Dedifferentiated amniotic fluid mesenchymal stem cell (primary cell): ENCODE measurements around the gene BLTP3B.
"Not testable (repeated sequence)": the region's sequence is repeated elsewhere in the genome, so short reads cannot be mapped to it uniquely, and the experiment has no call there.

Experiments
- DNase-seq: peaks from one replicate; pipeline ENCODE4 v3.0.0-alpha.2; 2016; ENCODE audit errors: extremely low spot score

Gene BLTP3B

GRCh38 chr12:100142851-100143559 lies at the start of gene BLTP3B:
BLTP3B (minus strand) TSS chr12:100142874; CDS start chr12:100142635, 239 bp downstream.
- DNase-seq, result peak; percentile 73

GRCh38 chr12:100189636-100190394 lies 47.1 kb upstream of the BLTP3B start:
- DNase-seq, result no peak

- DNase-seq, result not testable (repeated sequence)
These were observed 46.4 kb upstream of the BLTP3B start for GRCh38 chr12:100188888-100189635.

GRCh38 chr12:100187857-100188519 lies 45.3 kb upstream of the BLTP3B start:
- no peak for DNase-seq

GRCh38 chr12:100187068-100187467 lies 44.4 kb upstream of the BLTP3B start:
- no peak for DNase-seq

- DNase-seq, result no peak
These were observed 43.4 kb upstream of the BLTP3B start for GRCh38 chr12:100186071-100186470.

GRCh38 chr12:100185361-100185894 lies 42.8 kb upstream of the BLTP3B start:
- no peak for DNase-seq

- no peak for DNase-seq
These were observed 42.0 kb upstream of the BLTP3B start for GRCh38 chr12:100184549-100185145.

- no peak for DNase-seq
These were observed 36.6 kb upstream of the BLTP3B start for GRCh38 chr12:100179252-100179651.

- not testable (repeated sequence) for DNase-seq
These were observed 33.8 kb upstream of the BLTP3B start for GRCh38 chr12:100176493-100176892.

GRCh38 chr12:100174495-100174894 lies 31.8 kb upstream of the BLTP3B start:
- no peak for DNase-seq

- DNase-seq, result no peak
These were observed 30.4 kb upstream of the BLTP3B start for GRCh38 chr12:100173111-100173510.

GRCh38 chr12:100171248-100171647 lies 28.6 kb upstream of the BLTP3B start:
- DNase-seq, result no peak

GRCh38 chr12:100170313-100170858 lies 27.7 kb upstream of the BLTP3B start:
- no peak for DNase-seq

- no peak for DNase-seq
These were observed 26.7 kb upstream of the BLTP3B start for GRCh38 chr12:100169345-100169744.

GRCh38 chr12:100168562-100168961 lies 25.9 kb upstream of the BLTP3B start:
- DNase-seq, result no peak

GRCh38 chr12:100166232-100166631 lies 23.6 kb upstream of the BLTP3B start:
- no peak for DNase-seq

- DNase-seq, result no peak
These were observed 22.7 kb upstream of the BLTP3B start for GRCh38 chr12:100165356-100165755.

GRCh38 chr12:100164153-100164704 lies 21.6 kb upstream of the BLTP3B start:
- no peak for DNase-seq

GRCh38 chr12:100163416-100164152 lies 20.9 kb upstream of the BLTP3B start:
- peak; percentile 26 for DNase-seq
